Activated T-cell treated with anti-CD3 and anti-CD28 coated beads for 24 hours (primary cell): ENCODE results near the gene LIAS.
"Not testable (repeated sequence)": the region's sequence is repeated elsewhere in the genome, so short reads cannot be mapped to it uniquely, and the experiment has no call there.

ENCODE experiments used
- DNase-seq: peaks from one replicate; pipeline ENCODE4 v3.0.0-alpha.2; 2020; ENCODE audit warnings: low read depth

The LIAS gene

GRCh38 chr4:39497909-39498726, 39.3 kb downstream of the LIAS start:
- no peak for DNase-seq

DNA sequence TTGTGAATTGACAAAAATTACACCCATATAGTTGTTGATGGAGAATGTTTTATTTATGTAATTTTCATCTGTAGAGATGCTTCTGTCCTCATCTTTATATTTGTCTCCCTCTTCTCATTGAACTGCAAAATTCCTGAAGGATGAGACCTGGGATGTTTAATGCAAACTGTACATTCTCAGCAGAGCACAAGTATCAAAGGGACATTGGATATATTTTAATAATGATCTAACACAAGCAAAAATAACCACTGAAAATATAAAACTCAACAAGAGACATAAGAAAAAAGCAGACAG, 39.8 kb downstream of the LIAS start:
- no peak for DNase-seq

DNA sequence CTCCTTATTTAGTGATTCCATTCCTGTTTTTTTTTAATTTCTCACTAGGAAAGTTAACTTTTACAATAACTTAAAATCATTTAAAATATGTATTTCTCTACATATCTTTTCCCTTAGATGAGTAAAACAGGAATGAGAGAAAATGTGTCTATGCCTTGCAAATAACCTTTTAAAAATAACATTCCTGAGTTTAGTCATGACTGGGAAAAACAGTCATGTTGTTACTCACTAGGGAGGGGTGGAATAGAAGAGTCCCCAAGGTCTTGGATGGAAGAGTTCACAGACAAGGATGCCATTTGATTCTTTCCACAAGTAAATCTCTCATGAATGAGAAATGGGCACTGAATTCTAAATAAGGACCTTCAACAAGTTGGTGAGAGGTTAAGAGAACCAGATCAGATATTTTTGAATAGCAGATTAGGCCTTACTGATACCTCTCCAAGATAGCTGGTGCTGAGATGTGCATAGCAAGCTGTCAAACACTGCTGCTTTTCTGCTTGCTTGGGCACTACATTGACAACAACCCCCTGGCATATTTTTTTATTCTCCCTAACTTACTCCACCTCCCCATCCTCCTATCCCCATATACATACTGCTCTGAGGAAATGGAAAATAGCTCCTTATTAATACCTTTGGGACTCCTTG, 43.3 kb downstream of the LIAS start:
- no peak for DNase-seq

- not testable (repeated sequence) for DNase-seq
Measured at GRCh38 chr4:39502664-39503035, 43.8 kb downstream of the LIAS start.

- no peak for DNase-seq
Measured at GRCh38 chr4:39504538-39504937, 45.7 kb downstream of the LIAS start.

GRCh38 chr4:39505581-39505980, 46.7 kb downstream of the LIAS start:
- no peak for DNase-seq

DNA sequence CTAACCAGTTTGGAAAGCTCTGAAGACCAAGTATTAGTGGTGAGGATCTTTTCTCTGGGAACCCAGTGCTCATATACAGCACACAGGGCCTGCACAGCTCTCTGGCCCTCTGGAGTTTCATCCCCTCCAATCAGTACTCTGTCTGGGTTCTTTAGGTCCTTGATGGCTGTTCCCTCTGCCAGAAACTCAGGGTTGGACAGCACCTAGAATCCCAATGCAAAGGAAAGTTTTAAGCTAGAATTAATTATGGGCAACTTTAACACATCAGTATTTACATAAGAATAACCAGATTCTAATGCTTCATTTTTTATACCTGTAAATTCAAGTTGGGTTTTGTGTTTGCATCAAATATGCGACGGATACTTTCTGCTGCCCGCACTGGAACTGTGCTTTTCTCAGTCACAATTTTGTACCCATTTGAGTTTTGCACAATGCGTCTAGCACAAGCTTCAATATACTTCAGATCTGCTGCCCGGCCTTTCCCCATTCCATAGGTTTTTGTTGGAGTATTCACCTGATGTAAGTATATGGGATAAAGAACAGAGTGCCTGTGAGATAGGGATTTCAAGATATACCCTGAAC, 51.6 kb downstream of the LIAS start:
- DNase-seq, result no peak

DNA sequence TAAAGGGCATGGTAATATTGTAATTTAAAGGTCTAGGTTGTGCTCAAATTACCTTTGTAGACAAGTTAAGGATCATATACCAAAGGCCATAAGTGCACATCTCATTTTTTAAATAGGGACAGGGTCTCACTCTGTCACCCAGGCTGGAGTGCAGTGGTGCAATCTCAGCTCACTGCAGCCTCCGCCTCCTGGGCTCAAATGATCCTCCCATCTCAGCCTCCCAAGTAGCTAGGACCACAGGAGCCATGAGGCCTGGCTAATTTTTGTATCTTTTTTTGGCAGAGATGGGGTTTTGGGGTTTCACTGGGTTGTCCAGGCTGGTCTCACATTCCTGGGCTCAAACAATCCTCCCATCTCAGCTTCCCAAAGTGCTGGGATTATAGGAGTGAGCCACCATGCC, 55.4 kb downstream of the LIAS start:
- not testable (repeated sequence) for DNase-seq

- DNase-seq, result no peak
Measured at GRCh38 chr4:39514888-39515401, 56.1 kb downstream of the LIAS start.

- DNase-seq, result not testable (repeated sequence)
Measured at GRCh38 chr4:39515669-39516401, 57.0 kb downstream of the LIAS start.

DNA sequence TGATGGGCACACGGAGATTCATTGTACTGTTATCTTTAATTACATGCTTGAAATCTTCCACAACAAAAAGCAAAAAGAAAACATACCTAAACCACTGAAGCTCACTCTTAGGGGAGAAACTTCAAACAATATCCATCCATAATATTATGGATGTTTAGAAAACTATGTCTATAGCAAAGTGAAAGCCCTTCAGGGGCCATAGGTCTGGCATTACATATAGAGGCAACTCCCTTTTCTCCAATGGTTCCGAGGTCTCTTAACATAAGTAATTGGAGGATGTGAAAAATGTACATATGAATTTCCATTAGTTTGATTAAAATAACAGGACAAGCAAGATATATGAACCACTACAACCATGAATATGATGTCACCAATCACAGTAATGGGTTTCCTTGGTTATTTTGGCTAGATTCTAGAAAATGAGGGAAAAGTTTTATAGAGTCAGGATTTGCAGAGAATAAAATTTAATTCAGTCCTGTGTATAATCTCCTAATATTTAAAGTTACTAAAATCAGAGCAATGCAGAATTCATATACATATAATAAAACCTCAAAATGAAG, 57.6 kb downstream of the LIAS start:
- no peak for DNase-seq

GRCh38 chr4:39518484-39518883, 59.6 kb downstream of the LIAS start:
- no peak for DNase-seq

DNA sequence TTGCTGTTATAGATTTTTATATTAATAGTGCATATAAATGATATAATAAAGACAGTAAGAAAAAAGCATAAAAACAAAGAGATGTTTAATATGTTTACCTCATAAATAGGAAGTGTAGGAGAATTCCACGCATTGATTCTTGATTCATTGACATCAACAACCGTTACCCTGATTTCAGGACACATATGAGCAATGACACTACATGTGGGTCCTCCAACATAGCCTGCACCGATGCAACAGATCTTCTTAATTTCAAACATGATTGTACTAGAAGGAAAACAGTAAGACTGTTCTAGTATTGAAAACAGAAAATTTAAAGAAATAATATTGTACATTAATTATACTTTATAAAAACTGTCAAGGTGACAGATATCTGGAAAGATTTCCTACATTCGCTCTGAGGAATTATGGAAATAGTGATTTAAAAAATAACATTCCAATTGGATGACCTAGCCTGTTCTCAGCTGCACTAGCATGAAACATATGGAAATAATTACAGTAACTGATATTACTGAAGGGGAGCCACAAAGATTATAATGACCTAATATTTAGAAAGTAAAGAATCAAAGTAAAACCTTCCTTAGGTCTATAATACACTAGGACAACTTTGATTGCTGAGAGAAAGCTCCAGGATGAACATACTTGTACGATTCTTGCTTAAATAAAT, 62.5 kb downstream of the LIAS start:
- DNase-seq, result no peak

GRCh38 chr4:39522068-39522467, 63.2 kb downstream of the LIAS start:
- no peak for DNase-seq

- no peak for DNase-seq
Measured at GRCh38 chr4:39524161-39524957, 65.5 kb downstream of the LIAS start.

GRCh38 chr4:39525822-39526690, 67.2 kb downstream of the LIAS start:
- no peak for DNase-seq

GRCh38 chr4:39526765-39527295, 68.0 kb downstream of the LIAS start:
- peak; percentile 7 for DNase-seq

DNA sequence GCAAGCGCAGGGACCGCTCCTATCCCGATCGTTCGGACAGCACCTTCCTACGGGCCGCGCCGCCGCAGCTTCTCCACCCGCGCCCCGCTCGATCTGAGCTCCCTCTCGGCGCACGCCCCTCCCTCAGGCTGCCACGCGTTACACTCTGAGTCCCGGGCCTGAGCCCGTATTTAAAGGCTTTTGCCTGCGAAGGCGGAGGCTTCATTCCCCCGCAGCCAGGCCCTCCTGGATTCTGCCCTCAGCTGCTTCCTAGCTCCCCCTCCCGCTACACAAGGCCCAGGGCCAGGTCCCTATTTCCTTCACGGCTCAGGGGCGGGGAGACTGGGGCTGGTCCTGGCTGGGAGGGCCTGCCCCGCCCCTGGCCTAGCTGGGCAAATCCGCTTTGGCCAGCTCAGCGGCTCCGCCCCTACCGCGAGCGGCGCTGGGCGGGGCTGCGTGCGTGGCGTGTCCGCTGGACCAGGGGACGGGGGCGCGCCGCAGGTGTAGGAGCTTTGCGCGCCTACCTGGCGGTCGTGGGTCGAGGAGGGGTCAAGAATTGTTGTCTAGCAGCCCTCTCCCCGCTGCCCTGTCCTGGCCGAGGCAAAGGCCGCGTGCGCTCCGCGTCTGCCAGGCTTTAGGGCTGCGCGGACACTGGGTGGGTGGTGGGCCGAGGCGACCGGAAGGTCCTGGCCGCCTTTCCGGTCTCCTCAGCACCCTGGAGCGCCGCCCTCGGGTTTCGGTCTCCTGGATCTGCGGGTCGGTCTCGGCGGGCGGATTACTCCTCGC, 68.6 kb downstream of the LIAS start, which contains the start of gene UGDH:
Gene UGDH (minus strand): TSS at position 144 of the 765 bp plus-strand sequence. CDS start 5,927 bp downstream, outside the sequence.
- DNase-seq, result peak; percentile 87

DNA sequence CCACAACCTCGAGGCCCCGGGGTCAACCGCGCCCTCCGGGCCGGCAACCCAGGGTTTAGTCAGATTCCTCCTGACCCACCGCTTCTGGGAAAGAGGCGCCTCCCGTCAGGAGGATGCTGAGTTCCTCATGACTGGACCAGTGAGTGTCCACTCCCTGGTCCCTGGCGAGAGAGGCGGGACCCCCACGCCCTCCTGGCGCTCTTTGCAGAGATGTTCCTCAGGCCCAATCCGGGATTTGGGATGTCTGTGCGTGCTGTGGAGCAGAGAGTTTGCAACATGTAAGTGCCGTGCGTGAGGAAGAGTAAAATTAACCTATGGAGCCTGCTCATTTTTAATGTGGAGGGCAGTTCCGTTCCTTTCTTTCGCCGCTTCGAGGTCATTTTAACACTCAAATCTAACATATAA, 69.2 kb downstream of the LIAS start:
- no peak for DNase-seq
